GM19043 (cell line): ENCODE measurements around the gene B3GNT5.
"Not testable (repeated sequence)": the region's sequence is repeated elsewhere in the genome, so short reads cannot be mapped to it uniquely, and the experiment has no call there.

Source experiments
- ATAC-seq: cut with Tn5 transposase; IDR thresholded peaks from one replicate; pipeline ENCODE4 v1.9.1; 2021; ENCODE audit warnings: low read depth; ENCODE audit not compliant: unreplicated experiment

B3GNT5 gene

GRCh38 chr3:183229178-183229577 lies 23.9 kb upstream of the B3GNT5 start:
- no peak for ATAC-seq

- not testable (repeated sequence) for ATAC-seq
These were observed 22.8 kb upstream of the B3GNT5 start for GRCh38 chr3:183230251-183230650.

GRCh38 chr3:183230826-183231225 lies 22.2 kb upstream of the B3GNT5 start:
- no peak for ATAC-seq

GRCh38 chr3:183233966-183234365 lies 19.1 kb upstream of the B3GNT5 start:
- no peak for ATAC-seq

GRCh38 chr3:183239046-183239445 lies 14.0 kb upstream of the B3GNT5 start:
- ATAC-seq: no peak

- no peak for ATAC-seq
These were observed 10.6 kb upstream of the B3GNT5 start for GRCh38 chr3:183242431-183242830.

- no peak for ATAC-seq
These were observed 8.8 kb upstream of the B3GNT5 start for GRCh38 chr3:183244219-183244618.

GRCh38 chr3:183244981-183245476 lies 8.0 kb upstream of the B3GNT5 start:
- ATAC-seq: no peak

- ATAC-seq: no peak
These were observed 6.0 kb upstream of the B3GNT5 start for GRCh38 chr3:183247011-183247589.

GRCh38 chr3:183249006-183249718 lies 3.9 kb upstream of the B3GNT5 start:
- no peak for ATAC-seq

- no peak for ATAC-seq
These were observed 803 bp upstream of the B3GNT5 start for GRCh38 chr3:183252118-183252782.

GRCh38 chr3:183253528-183254486 lies 754 bp downstream of the B3GNT5 start:
- ATAC-seq: no peak

- ATAC-seq: no peak
These were observed 1.7 kb downstream of the B3GNT5 start for GRCh38 chr3:183254487-183255347.

GRCh38 chr3:183255348-183255730 lies 2.3 kb downstream of the B3GNT5 start:
- ATAC-seq: no peak

- ATAC-seq: no peak
These were observed 6.0 kb downstream of the B3GNT5 start for GRCh38 chr3:183259087-183259486.

GRCh38 chr3:183259621-183260020 lies 6.6 kb downstream of the B3GNT5 start:
- no peak for ATAC-seq

- ATAC-seq: no peak
These were observed 7.3 kb downstream of the B3GNT5 start for GRCh38 chr3:183260167-183260904.

GRCh38 chr3:183261151-183261724 lies 8.2 kb downstream of the B3GNT5 start:
- ATAC-seq: no peak
